Fibroblast of the aortic adventitia (primary cell): ENCODE results near the gene TSPAN18. TPM values are rescaled to one million over a fixed set of nuclear protein-coding genes. Genes with fewer than 3 reads are reported as not detected.

ENCODE experiments used
- DNase-seq: peaks from one replicate; pipeline ENCODE4 v3.0.0-alpha.2; 2010; ENCODE audit warnings: low read depth
- H3K4me3 ChIP-seq: 2 replicates; pipeline ENCODE4 v1.5.1; 2011; ENCODE audit warnings: low read depth, mild to moderate bottlenecking, control low read depth, low read length, moderate library complexity
- total RNA-seq: library from RNA; depleted of rRNA; stranded (reverse); fragments of >200 nt; gene quantifications from 2 replicates; pipeline ENCODE4 v1.2.3, GENCODE V29; 2012; ENCODE audit warnings: low replicate concordance
- TF ChIP-seq, protein P1 (sequence below): IDR thresholded peaks from 2 replicates; pipeline ENCODE4 v1.5.1; 2011; ENCODE audit warnings: mild to moderate bottlenecking, low read length, control low read depth, inconsistent platforms; ENCODE audit not compliant: insufficient read depth

TSPAN18 gene
- total RNA-seq, 1 donor, result under 0.01 TPM

DNA sequence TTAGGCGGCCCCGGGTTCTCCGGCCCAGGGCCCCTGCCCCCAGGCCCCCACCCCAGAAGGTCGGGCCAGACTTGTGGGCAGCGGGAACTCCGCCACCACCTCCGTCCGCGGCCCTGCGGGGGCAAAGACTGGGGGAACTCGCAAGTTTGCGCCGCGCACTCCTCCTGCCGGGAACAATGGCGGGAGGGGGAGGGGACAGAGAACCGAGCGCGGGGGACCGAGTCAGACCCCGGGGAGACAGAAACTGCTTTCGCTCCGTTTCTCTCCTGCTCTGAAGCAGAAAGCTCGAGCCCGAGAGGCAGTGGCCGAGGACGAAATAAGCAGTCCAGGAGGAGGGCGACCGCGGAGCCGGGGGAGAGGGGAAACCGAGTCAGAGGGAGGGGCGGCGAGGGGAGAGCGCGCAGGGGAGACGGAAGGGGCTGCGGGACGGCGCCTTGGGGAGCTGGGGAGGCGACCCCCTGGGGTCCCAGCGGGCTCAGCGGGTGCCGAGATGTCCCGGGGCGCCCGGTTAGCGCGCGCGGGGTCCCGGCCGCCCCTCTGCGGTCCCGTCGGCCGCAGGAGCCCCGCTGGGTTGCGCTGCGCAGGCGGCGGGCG is 223.4 kb downstream of the TSPAN18 start:
- TF ChIP-seq, protein P1, sequence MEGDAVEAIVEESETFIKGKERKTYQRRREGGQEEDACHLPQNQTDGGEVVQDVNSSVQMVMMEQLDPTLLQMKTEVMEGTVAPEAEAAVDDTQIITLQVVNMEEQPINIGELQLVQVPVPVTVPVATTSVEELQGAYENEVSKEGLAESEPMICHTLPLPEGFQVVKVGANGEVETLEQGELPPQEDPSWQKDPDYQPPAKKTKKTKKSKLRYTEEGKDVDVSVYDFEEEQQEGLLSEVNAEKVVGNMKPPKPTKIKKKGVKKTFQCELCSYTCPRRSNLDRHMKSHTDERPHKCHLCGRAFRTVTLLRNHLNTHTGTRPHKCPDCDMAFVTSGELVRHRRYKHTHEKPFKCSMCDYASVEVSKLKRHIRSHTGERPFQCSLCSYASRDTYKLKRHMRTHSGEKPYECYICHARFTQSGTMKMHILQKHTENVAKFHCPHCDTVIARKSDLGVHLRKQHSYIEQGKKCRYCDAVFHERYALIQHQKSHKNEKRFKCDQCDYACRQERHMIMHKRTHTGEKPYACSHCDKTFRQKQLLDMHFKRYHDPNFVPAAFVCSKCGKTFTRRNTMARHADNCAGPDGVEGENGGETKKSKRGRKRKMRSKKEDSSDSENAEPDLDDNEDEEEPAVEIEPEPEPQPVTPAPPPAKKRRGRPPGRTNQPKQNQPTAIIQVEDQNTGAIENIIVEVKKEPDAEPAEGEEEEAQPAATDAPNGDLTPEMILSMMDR, result no peak
- peak overlapping the region; percentile 77 for H3K4me3 ChIP-seq
- no peak for DNase-seq

DNA sequence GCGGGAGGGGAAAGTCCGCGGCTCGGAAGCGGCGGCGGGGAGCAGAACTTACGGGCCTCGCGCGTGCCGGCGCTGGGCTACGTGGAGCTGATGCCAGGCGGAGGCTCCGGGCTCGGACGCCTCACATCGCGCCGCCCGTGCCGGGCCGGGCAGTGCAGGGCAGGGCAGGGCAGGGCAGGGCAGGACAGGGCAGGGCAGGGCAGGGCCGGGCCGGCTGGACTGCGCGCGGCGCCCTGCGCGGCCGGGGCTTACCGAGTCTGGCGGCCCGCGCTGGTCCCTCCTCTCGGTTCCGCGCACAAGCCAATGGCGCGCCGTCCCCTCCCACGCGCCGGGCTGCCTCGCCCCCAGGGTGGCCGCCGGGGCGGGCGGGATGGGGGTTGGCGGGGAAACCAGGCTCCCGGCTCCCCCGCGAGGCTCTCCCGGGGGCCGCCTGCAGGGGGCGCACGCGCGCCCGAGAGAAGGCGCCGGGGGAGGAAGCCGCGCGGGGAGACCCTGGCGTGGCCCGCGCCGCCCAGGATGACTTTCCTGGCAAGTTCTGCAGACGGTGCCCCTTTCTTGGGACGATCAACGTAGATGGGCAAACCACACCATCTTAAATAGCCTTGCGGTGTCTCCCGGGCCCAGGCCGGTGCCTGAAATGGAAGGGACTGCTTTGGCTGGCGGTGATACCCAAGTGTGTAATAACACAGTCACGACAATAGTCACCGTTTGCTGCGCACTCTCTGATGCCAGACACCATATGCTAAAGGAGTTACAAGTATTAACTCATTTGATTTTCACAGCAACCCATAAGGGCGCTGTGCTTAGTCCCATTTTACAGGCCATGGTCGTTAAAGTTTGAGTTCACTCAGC is 224.1 kb downstream of the TSPAN18 start, which contains the start of gene TP53I11:
TSS of gene TP53I11 (minus strand) at position 259 of the 852 bp plus-strand sequence. CDS start 12,548 bp downstream, outside the sequence.
- TF ChIP-seq, protein P1, result peak; percentile 50
- peak within 1 kb of the TSS; percentile 77 for H3K4me3 ChIP-seq
- peak; percentile 56 for DNase-seq

DNA sequence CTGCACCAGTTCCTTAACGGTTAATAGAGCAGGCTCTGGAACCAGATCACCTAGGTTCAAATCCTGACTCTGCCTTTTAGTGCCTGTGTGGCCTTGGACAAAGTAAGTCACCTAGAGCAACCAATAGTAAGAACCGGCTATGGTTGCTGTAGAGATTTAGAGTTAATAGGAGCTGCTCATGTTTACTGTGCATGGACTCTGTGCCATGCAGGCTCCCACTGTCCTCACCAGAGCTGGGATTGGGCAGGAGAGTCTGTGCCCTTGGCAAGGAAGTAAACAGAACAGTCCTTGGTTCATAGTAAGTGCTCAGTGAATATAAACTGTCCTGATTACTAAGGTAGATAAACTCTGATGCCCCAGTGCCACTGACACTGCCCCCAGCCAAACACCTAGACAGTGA is 225.3 kb downstream of the TSPAN18 start:
- DNase-seq, result no peak
- TF ChIP-seq, protein P1, result no peak

DNA sequence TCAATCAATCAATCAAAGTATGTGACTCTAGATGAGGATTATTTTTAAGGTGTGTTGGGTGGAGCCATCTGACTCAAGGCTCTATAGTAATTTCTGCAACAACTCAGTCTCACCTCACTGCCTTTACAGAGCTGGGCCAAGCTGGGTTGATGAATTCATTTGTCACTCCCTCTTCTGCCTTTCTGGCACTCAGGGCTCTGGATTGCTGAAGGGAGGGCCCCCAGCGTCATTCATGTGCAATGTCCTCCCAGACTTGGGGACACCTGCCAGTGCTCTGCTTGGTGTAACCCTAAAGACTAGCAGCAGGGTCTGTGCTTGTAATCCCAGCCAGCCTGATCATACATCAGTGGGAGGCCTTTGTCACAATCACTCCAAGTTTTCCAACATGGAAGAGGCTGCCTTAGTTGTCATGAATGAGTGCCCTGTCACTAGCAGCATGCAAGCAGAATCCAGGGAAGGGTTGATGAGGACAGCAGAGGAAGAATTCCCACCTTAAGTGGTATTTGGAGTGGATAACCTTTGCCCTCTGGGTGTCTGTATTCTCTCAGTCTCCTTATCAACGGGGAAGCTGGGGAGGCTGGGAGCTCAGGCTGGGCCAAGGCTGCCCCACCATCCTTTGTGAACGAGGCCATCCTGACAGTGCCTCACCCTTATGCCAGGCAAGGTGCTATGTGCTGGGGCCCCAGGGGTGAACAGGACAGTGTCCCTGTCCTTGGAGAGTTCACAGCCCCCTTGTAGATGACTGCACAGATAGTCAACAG is 225.9 kb downstream of the TSPAN18 start:
- TF ChIP-seq, protein P1, result no peak
- H3K4me3 ChIP-seq, result no peak overlapping the region
- DNase-seq, result no peak

More for the DNA sequence above, 225.3 kb downstream of the TSPAN18 start:
- no peak overlapping the region for H3K4me3 ChIP-seq

DNA sequence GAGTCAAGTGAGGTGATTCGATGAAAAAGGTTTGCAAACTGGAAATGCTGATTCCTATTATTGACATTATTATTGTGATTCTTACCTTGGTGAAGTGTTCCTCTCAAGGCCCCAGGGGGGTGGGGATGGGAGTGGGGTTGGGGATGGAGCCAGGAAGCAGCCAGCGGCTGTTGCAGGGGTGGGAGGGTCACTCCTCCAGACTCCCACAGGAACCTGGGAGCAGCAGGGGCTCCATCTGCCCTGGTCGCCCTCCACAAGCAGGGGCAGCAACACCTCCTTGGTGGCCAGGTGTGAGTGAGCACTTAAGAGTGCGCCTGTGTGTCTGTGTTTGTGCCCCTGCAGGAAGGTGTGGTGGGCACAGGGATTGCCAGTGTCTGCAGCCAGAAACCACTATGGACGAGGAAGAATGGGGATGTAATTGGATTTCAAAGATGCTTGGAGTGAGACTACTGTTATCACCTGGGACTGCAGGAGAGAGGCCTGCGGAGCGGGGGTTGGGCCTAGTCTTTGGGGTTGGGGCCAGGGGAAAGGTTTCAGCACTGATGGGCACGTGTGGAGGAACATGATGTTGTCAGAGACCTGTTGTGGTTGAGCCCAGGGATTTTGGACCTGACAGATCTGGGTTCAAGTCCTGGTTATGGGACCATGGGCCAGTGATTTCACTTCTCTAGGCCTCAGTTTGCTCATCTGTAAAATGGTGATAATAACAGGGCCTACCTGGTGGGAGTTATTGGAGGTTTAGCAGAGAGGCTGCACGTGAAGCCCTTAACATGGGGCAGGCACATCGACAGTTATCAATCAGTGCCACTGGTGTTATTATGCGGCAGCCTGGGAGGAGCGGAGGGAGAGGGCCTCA is 227.5 kb downstream of the TSPAN18 start:
- TF ChIP-seq, protein P1, result no peak
- no peak overlapping the region for H3K4me3 ChIP-seq
- no peak for DNase-seq
